HL-60/S4 treated with phorbol 12-myristate 13-acetate at 8.2 ng/mL for 4 days and 3 days (cell line): ENCODE results near the gene DCDC2C.

Experiments
- in situ Hi-C: fragments of 300-500 bp; cut with MboI; formaldehyde crosslinking; loops from 2 replicates; pipeline ENCODE4 v1.15.0; 2022; ENCODE audit warnings: low sequenced_read_pairs

The DCDC2C gene

GRCh38 chr2:3769766-3770165, 66.4 kb downstream of the DCDC2C start:
- in situ Hi-C loops = no loop called here

- in situ Hi-C loops = no loop called here
Observed at GRCh38 chr2:3770724-3771415, 67.5 kb downstream of the DCDC2C start.

GRCh38 chr2:3771576-3771975, 68.2 kb downstream of the DCDC2C start:
- in situ Hi-C loops = no loop called here

- in situ Hi-C loops = no loop called here
Observed at GRCh38 chr2:3774336-3774735, 71.0 kb downstream of the DCDC2C start.

GRCh38 chr2:3776311-3776710, 72.9 kb downstream of the DCDC2C start:
- in situ Hi-C loops = no loop called here

- in situ Hi-C loops = no loop called here
Observed at GRCh38 chr2:3777966-3778365, 74.6 kb downstream of the DCDC2C start.

GRCh38 chr2:3778851-3779495, 75.6 kb downstream of the DCDC2C start:
- in situ Hi-C loops = no loop called here

GRCh38 chr2:3779496-3780049, 76.2 kb downstream of the DCDC2C start:
- in situ Hi-C loops = no loop called here

- in situ Hi-C loops = no loop called here
Observed at GRCh38 chr2:3780477-3781402, 77.4 kb downstream of the DCDC2C start.

- in situ Hi-C loops = no loop called here
Observed at GRCh38 chr2:3784731-3785130, 81.4 kb downstream of the DCDC2C start.

- in situ Hi-C loops = no loop called here
Observed at GRCh38 chr2:3785220-3785889, 82.0 kb downstream of the DCDC2C start.

GRCh38 chr2:3785890-3786273, 82.5 kb downstream of the DCDC2C start:
- in situ Hi-C loops = no loop called here

- in situ Hi-C loops = no loop called here
Observed at GRCh38 chr2:3787768-3788167, 84.4 kb downstream of the DCDC2C start.

GRCh38 chr2:3789256-3789655, 85.9 kb downstream of the DCDC2C start:
- in situ Hi-C loops = no loop called here

GRCh38 chr2:3793249-3793648, 89.9 kb downstream of the DCDC2C start:
- in situ Hi-C loops = no loop called here

GRCh38 chr2:3801506-3801905, 98.1 kb downstream of the DCDC2C start:
- in situ Hi-C loops = no loop called here

GRCh38 chr2:3805201-3805939, 102.0 kb downstream of the DCDC2C start:
- in situ Hi-C loops = no loop called here

- in situ Hi-C loops = no loop called here
Observed at GRCh38 chr2:3806168-3806567, 102.8 kb downstream of the DCDC2C start.

- in situ Hi-C loops = no loop called here
Observed at GRCh38 chr2:3806730-3807129, 103.4 kb downstream of the DCDC2C start.

GRCh38 chr2:3807853-3808252, 104.5 kb downstream of the DCDC2C start:
- in situ Hi-C loops = no loop called here
